Measurements from ENCODE around the gene PAXIP1. TPM values are rescaled to one million over a fixed set of nuclear protein-coding genes. Genes with fewer than 3 reads are reported as not detected.
"Not testable (repeated sequence)": the region's sequence is repeated elsewhere in the genome, so short reads cannot be mapped to it uniquely, and the experiment has no call there.

Gene PAXIP1
- total RNA-seq, 2 experiments from 2014 or later, result 30.4 to 32.7 TPM

DNA sequence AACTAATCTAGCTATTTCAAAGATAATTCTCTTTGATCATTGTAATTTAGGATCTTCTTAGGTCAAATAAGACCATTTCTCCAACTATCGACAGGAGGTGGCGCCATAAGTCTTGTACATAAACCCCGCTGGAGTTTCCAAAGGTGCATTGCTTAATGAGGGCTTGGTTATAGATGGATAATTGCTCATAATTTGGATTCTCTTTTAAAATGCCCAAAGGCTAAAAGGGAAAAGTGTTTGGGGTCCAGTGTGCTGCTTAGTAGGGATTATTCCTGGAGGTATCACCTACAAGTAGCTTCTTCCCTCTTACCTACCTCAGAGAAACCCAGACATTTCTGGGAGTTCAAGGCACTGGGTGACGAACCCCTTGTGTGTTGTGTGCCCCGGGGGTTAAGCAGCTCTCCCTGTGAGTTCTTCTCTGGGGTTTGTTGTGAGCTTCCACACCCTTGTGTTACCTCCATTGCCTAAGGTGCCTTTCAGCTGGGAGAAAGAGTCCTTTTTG is 75.2 kb downstream of the PAXIP1 start:
- H3K4me1 Mint-ChIP-seq, result peaks cover 22% of the 10 kb centered on the region
- peak; percentile 88 for DNase-seq
- peaks cover 3% of the 10 kb centered on the region for H3K27me3 Mint-ChIP-seq
- H3K36me3 Mint-ChIP-seq (ENCODE audit: low read depth), result no peaks in the 10 kb centered on the region
- ChIA-PET CTCF (interaction anchor here (0.7 to 2.5 kb wide), 18 partner anchors 10 to 839 kb away, joined by 3 to 16 read pairs (median 4); no protein-coding TSS in a partner anchor), POLR2A (interaction anchor here (0.6 kb wide), 2 partner anchors 610 to 893 kb away, joined by 4 read pairs; no protein-coding TSS in a partner anchor)
- H3K27ac Mint-ChIP-seq, result peak overlapping the region; percentile 96
- peak overlapping the region; percentile 84 for H3K4me3 Mint-ChIP-seq
- H3K9me3 Mint-ChIP-seq, result no peaks in the 10 kb centered on the region

- H3K27me3 Mint-ChIP-seq; H3K27ac Mint-ChIP-seq; H3K9me3 Mint-ChIP-seq; CTCF ChIA-PET; H3K4me3 Mint-ChIP-seq; H3K36me3 Mint-ChIP-seq (ENCODE audit: low read depth); POLR2A ChIA-PET; H3K4me1 Mint-ChIP-seq; DNase-seq: not testable (repeated sequence)
These were observed 80.5 kb downstream of the PAXIP1 start for GRCh38 chr7:154922472-154922871.

DNA sequence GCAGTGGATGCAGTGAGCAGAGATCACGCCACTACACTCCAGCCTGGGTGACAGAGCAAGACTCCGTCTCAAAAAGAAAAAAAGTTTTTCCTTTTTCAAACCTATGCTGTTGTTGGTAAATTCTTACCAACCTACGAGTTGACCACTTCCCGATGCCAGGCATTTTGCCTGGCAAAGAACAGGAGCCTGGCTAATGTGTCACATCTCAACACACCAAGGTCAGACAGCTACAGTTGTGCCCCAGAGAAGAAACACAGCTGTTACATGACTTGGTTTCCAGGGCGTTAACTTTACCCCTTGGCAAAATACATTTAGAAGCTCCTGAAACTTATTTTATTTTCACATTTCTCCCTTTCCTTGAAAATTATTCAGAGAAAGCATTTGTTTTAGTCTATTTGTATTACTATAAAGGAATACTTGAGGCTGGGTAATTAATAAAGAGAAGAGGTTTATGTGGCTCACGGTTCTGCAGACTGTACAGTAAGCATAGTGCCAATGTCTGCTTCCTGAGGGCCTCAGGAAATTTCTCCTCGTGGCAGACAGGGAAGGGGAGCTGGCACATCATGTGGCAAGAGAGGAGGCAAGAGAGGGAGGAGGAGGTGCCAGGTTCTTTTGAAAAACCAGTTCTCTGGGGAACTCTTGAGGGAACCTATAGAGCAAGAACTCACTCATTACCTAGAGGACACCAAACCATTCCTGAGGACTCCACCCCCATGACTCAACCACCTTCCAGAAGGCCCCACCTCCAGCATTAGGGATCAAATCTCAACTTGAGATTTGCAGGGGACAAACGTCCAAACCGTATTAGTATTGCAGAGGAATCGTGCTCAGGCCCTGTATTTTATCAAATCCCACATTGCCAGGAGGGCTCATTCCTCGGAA is 83.3 kb downstream of the PAXIP1 start:
- Mint-ChIP-seq H3K4me3 (no peak overlapping the region), H3K27ac (no peak overlapping the region), H3K27me3 (peaks cover 6% of the 10 kb centered on the region), H3K36me3 (ENCODE audit: low read depth) (no peaks in the 10 kb centered on the region), H3K9me3 (no peaks in the 10 kb centered on the region), H3K4me1 (no peaks in the 10 kb centered on the region)
- ChIA-PET POLR2A (no interaction called here), CTCF (no interaction called here)
- DNase-seq, result no peak

- ChIA-PET CTCF (no interaction called here), POLR2A (no interaction called here)
- Mint-ChIP-seq H3K9me3 (no peaks in the 10 kb centered on the region), H3K27me3 (peaks cover 9% of the 10 kb centered on the region), H3K36me3 (ENCODE audit: low read depth) (no peaks in the 10 kb centered on the region), H3K4me3 (no peak overlapping the region), H3K27ac (no peak overlapping the region), H3K4me1 (peaks cover 3% of the 10 kb centered on the region)
- DNase-seq, result no peak
These were observed 84.2 kb downstream of the PAXIP1 start for GRCh38 chr7:154918741-154919140.

- Mint-ChIP-seq H3K4me1 (peaks cover 3% of the 10 kb centered on the region), H3K4me3 (no peak overlapping the region), H3K36me3 (ENCODE audit: low read depth) (no peaks in the 10 kb centered on the region), H3K27ac (no peak overlapping the region), H3K9me3 (no peaks in the 10 kb centered on the region), H3K27me3 (peaks cover 10% of the 10 kb centered on the region)
- no peak for DNase-seq
- ChIA-PET CTCF (interaction anchor here (1.2 kb wide), 1 partner anchor 10 kb away, joined by 3 read pairs; no protein-coding TSS in a partner anchor), POLR2A (no interaction called here)
These were observed 84.7 kb downstream of the PAXIP1 start for GRCh38 chr7:154918266-154918665.

DNA sequence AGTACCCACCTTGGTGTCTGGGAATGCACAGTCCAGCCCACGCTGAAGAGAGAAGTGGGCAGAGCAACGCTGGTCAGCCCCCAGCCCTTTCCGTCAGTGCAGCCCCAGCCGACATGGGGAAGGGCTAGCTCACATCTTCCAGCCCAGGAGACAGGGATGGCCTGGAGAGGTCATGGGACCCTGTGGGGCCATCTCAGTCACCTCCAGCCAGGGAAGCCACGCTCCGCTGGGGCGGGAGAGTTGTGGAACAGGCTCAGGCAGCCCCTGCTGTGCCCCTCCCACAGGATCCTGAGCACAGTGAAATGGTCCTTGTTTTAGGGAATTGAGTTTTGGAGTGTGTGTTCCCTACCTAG is 85.1 kb downstream of the PAXIP1 start:
- no peak overlapping the region for H3K4me3 Mint-ChIP-seq
- DNase-seq, result no peak
- H3K36me3 Mint-ChIP-seq (ENCODE audit: low read depth), result no peaks in the 10 kb centered on the region
- ChIA-PET POLR2A (no interaction called here), CTCF (interaction anchor here (1.2 kb wide), 1 partner anchor 10 kb away, joined by 3 read pairs; no protein-coding TSS in a partner anchor)
- peaks cover 10% of the 10 kb centered on the region for H3K27me3 Mint-ChIP-seq
- H3K27ac Mint-ChIP-seq, result no peak overlapping the region
- H3K9me3 Mint-ChIP-seq, result no peaks in the 10 kb centered on the region
- peaks cover 3% of the 10 kb centered on the region for H3K4me1 Mint-ChIP-seq

DNA sequence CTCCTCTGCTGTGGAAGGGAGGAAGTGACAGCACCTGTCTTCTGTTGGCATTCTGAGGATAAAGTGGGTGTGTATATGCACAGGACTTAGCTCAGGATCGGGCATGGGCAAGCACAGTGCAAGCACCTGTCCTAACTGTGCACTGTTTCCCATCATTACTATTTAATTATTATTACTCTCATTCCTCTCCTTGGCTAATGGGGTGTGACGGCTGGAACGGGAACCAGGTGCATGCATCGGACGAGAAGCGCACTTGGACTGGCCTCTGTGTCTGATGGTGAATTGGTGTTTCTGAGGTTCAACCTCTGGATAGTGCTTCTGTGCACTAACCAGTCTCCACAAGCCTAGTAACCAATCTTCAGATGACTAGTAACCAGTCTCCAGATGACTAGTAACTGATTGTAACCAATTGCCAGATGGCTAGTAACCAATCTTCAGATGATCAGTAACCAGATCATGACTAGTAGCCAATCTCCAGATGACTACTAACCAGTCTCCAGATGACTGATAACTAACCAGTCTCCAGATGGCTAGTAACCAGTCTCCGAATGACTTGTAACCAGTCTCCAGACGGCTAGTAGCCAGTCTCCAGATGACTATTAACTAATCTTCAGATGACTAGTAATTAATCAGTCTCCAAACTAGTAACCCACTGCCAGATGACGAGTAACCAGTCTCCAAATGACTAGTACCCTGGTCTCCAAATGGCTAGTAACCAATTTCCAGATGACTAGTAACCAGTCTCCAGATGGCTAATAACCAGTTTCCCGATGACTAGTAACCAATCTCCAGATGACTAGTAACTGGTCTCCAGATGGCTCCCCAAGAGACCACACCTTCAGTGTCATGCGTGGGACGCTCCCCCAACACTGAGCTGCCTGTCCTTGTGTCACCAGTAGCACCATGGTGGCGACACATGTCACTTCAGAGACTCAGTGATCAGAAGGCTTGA is 85.8 kb downstream of the PAXIP1 start:
- POLR2A ChIA-PET, result no interaction called here

GRCh38 chr7:154916381-154916780 is 86.5 kb downstream of the PAXIP1 start:
- Mint-ChIP-seq H3K27ac (no peak overlapping the region), H3K4me3 (no peak overlapping the region)

More for the DNA sequence above, 85.8 kb downstream of the PAXIP1 start:
- Mint-ChIP-seq H3K4me3 (no peak overlapping the region), H3K27me3 (peaks cover 8% of the 10 kb centered on the region), H3K4me1 (peaks cover 3% of the 10 kb centered on the region), H3K9me3 (no peaks in the 10 kb centered on the region), H3K36me3 (ENCODE audit: low read depth) (no peaks in the 10 kb centered on the region), H3K27ac (no peak overlapping the region)
- CTCF ChIA-PET, result interaction anchor here (1.2 kb wide), 1 partner anchor 11 kb away, joined by 3 read pairs; no protein-coding TSS in a partner anchor
- DNase-seq, result no peak

DNA sequence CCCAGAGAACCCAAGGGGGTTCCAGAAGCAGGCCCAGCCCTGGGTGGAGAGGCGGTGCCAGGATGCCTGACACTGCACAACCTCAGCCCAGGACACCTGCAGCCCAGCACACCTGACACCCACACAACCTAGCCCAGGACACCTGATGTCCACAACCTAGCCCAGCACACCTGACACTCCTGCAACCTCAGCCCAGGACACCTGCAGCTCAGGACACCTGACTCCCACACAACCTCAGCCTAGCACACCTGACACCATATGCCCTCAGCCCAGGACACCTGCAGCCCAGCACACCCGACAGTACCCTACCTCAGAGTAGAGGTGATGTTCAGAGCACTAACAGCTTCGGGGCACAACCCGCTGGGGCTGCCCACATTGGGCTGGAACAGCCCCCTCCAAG is 87.3 kb downstream of the PAXIP1 start:
- H3K9me3 Mint-ChIP-seq, result no peaks in the 10 kb centered on the region
- no peak for DNase-seq
- H3K27me3 Mint-ChIP-seq, result peaks cover 10% of the 10 kb centered on the region
- POLR2A ChIA-PET, result no interaction called here
- CTCF ChIA-PET, result interaction anchor here (1.3 to 3.4 kb wide), 2 partner anchors 13 to 437 kb away, joined by 3 to 15 read pairs; no protein-coding TSS in a partner anchor
- no peak overlapping the region for H3K4me3 Mint-ChIP-seq
- H3K27ac Mint-ChIP-seq, result no peak overlapping the region
- H3K4me1 Mint-ChIP-seq, result peaks cover 3% of the 10 kb centered on the region
- H3K36me3 Mint-ChIP-seq (ENCODE audit: low read depth), result no peaks in the 10 kb centered on the region

More at GRCh38 chr7:154916381-154916780, 86.5 kb downstream of the PAXIP1 start:
- no peak for DNase-seq
- ChIA-PET POLR2A (no interaction called here), CTCF (interaction anchor here (3.4 kb wide), 1 partner anchor 12 kb away, joined by 15 read pairs; no protein-coding TSS in a partner anchor)
- Mint-ChIP-seq H3K9me3 (no peaks in the 10 kb centered on the region), H3K36me3 (ENCODE audit: low read depth) (no peaks in the 10 kb centered on the region), H3K27me3 (peaks cover 8% of the 10 kb centered on the region), H3K4me1 (peaks cover 3% of the 10 kb centered on the region)

- POLR2A ChIA-PET, result no interaction called here
- Mint-ChIP-seq H3K27ac (no peak overlapping the region), H3K27me3 (peaks cover 8% of the 10 kb centered on the region), H3K9me3 (no peaks in the 10 kb centered on the region), H3K4me1 (peaks cover 3% of the 10 kb centered on the region), H3K36me3 (ENCODE audit: low read depth) (no peaks in the 10 kb centered on the region), H3K4me3 (no peak overlapping the region)
- CTCF ChIA-PET, result interaction anchor here (0.7 to 3.4 kb wide), 7 partner anchors 9 to 438 kb away, joined by 3 to 15 read pairs (median 3); no protein-coding TSS in a partner anchor
- no peak for DNase-seq
These were observed 87.9 kb downstream of the PAXIP1 start for GRCh38 chr7:154914996-154915380.

DNA sequence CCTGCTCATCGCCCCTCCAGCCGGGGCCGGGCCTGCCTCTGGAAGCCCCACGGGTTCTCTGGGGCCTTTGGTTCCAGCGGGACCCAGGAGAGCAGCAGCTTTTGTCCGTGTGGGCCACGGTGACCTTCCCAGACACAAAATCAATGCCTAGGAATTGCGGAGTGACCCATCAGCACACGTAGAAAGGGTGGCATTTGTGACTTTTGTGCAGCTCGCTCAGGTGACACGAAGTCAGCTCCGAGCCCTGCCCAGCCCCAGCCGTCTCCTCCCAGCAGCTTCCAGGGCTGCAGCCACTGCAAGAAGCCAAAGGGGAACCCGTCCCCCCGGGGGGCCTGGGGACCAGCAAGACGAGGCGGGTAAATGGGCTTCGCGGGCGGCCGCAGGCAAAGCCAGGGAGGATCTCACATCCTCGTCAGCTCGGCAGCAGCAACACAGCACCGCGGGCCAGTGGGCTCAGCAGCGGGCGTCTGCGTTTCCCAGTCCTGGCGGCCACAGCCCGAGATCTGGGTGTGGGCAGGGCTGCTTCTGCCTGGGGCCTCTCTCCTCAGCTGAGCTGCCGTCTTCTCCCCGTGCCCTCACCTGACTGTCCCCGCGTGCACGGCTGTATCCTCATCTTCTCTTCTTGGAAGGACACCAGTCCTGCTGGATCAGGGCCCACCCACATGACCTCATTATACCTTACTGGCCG is 88.5 kb downstream of the PAXIP1 start:
- Mint-ChIP-seq H3K4me3 (no peak overlapping the region), H3K4me1 (peaks cover 3% of the 10 kb centered on the region), H3K9me3 (no peaks in the 10 kb centered on the region), H3K27me3 (peaks cover 8% of the 10 kb centered on the region), H3K36me3 (ENCODE audit: low read depth) (no peaks in the 10 kb centered on the region), H3K27ac (no peak overlapping the region)
- DNase-seq, result no peak
- ChIA-PET POLR2A (no interaction called here), CTCF (interaction anchor here (0.7 to 3.4 kb wide), 11 partner anchors 9 to 458 kb away, joined by 3 to 15 read pairs (median 3); no protein-coding TSS in a partner anchor)
